Measurements from ENCODE around the gene PRR19.

- TF ChIP-seq CTCF (IDR thresholded peaks at IDR 0.05; ENCODE audit: insufficient read depth, low read depth, low read length), result no peak
- TF ChIP-seq EZH2 (IDR thresholded peaks at IDR 0.05; ENCODE audit: insufficient read depth, low read length), result no peak
These were observed 55.4 kb downstream of the PRR19 start for GRCh38 chr19:42357290-42357689.
